CD4-positive, CD25-positive, alpha-beta regulatory T cell (primary cell): ENCODE data around the gene IGFBP6. TPM values are rescaled to one million over a fixed set of nuclear protein-coding genes. Genes with fewer than 3 reads are reported as not detected.

Experiments used
- ATAC-seq, 2 donors: fragments of 150-1000 bp; cut with Tn5 transposase; one replicate each; pipeline ENCODE4 v1.10.0; 2021; ENCODE audit warnings: low read depth in 2 of 2, moderate number of reproducible peaks in 2 of 2, moderate library complexity in 1 of 2
- DNase-seq, 3 donors: peaks; one replicate each; pipeline versions ENCODE4 v3.0.0 to v3.0.0-alpha.2; 2012 to 2022; ENCODE audit warnings: mixed read lengths in 1 of 3
- H3K27ac ChIP-seq: one replicate; pipeline ENCODE4 v1.7.0; 2013; ENCODE audit warnings: mild to moderate bottlenecking, low read length; ENCODE audit not compliant: insufficient read depth, poor library complexity, severe bottlenecking
- H3K27me3 ChIP-seq: one replicate; pipeline ENCODE4 v1.7.0; 2013; ENCODE audit warnings: low read length; ENCODE audit not compliant: control insufficient read depth, insufficient read depth
- H3K36me3 ChIP-seq: one replicate; pipeline ENCODE4 v1.7.0; 2013; ENCODE audit warnings: mild to moderate bottlenecking, low read length, moderate library complexity; ENCODE audit not compliant: control insufficient read depth, insufficient read depth
- H3K4me1 ChIP-seq: 2 replicates; pipeline ENCODE4 v1.7.0; 2013; ENCODE audit warnings: mild to moderate bottlenecking, low read length; ENCODE audit not compliant: insufficient read depth, control insufficient read depth, poor library complexity, severe bottlenecking
- H3K4me3 ChIP-seq: one replicate; pipeline ENCODE4 v1.7.0; 2013; ENCODE audit warnings: low read depth, mild to moderate bottlenecking, low read length, moderate library complexity
- H3K9me3 ChIP-seq, 2 experiments: 1 replicate in 1 of 2; 2 replicates in 1 of 2; pipeline ENCODE4 v1.7.0; 2013; ENCODE audit warnings: low read length in 2 of 2, mild to moderate bottlenecking in 1 of 2, moderate library complexity in 1 of 2; ENCODE audit not compliant: control insufficient read depth in 2 of 2
- H3K27ac Mint-ChIP-seq, 3 donors: one replicate each; pipeline ENCODE4 v1.8.0; 2020 to 2022; ENCODE audit warnings: mild to moderate bottlenecking in 3 of 3, mixed read lengths in 3 of 3, moderate library complexity in 2 of 3
- H3K27me3 Mint-ChIP-seq: one replicate; pipeline ENCODE4 v1.8.0; 2022; ENCODE audit warnings: mild to moderate bottlenecking, mixed read lengths
- H3K36me3 Mint-ChIP-seq: one replicate; pipeline ENCODE4 v1.8.0; 2020; ENCODE audit warnings: mixed read lengths
- H3K4me1 Mint-ChIP-seq, 4 donors: one replicate each; pipeline ENCODE4 v1.8.0; 2020 to 2022; ENCODE audit warnings: mixed read lengths in 4 of 4, mild to moderate bottlenecking in 1 of 4
- H3K4me3 Mint-ChIP-seq, 4 donors: one replicate each; pipeline ENCODE4 v1.8.0; 2020 to 2022; ENCODE audit warnings: mild to moderate bottlenecking in 4 of 4, mixed read lengths in 4 of 4, moderate library complexity in 3 of 4
- H3K9me3 Mint-ChIP-seq, 7 donors: one replicate each; pipeline ENCODE4 v1.8.0; 2020 to 2022; ENCODE audit warnings: mixed read lengths in 7 of 7, mild to moderate bottlenecking in 3 of 7, moderate library complexity in 2 of 7
- polyA plus RNA-seq, 4 donors: library from polyadenylated mRNA; unstranded; fragments of 300-500 nt; fragmentation: Illumina TruSeq; gene quantifications; one replicate each; pipeline ENCODE4 v1.2.3, GENCODE V29; 2021
- total RNA-seq: library from RNA; stranded (reverse); gene quantifications from one replicate; pipeline ENCODE4 v1.2.3, GENCODE V29; 2022

The IGFBP6 gene
- total and polyA plus RNA-seq, 5 donors from 2014 or later, result 0.84 TPM; not detected in 4

DNA sequence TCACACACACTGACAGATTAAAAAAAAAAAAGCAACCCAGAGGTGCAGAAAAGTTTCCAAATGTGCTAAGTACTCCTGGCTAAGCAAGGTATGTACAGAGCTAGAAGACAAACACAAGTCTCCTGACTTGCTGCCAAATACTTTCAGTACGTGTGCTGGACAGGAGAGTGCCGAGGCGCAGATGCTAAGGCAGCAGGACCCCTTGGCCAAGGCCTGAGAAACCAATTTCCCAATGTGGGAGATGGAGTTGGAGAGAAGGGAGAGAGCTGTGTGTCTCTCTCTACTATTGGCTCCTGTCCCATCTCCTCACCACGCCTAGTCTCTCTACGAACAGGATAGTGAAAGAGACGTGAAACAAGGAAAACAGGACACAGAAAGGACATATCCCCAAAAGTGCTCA is 23.6 kb upstream of the IGFBP6 start:
- H3K4me1 ChIP-seq, result peaks cover 18% of the 10 kb centered on the region
- no peaks in the 10 kb centered on the region for H3K27me3 Mint-ChIP-seq
- peaks cover 41% of the 10 kb centered on the region for H3K36me3 Mint-ChIP-seq
- H3K9me3 Mint-ChIP-seq, result no peaks in the 10 kb centered on the region
- H3K36me3 ChIP-seq, result peaks cover 74% of the 10 kb centered on the region
- H3K27me3 ChIP-seq, result no peaks in the 10 kb centered on the region
- no peak for ATAC-seq
- no peak overlapping the region for H3K4me3 Mint-ChIP-seq
- no peak overlapping the region for H3K27ac Mint-ChIP-seq
- H3K27ac ChIP-seq, result no peak overlapping the region
- no peaks in the 10 kb centered on the region for H3K9me3 ChIP-seq
- H3K4me1 Mint-ChIP-seq, result peaks cover 0 to 59% (median 40%) of the 10 kb centered on the region in 4 donors
- no peak for DNase-seq
- H3K4me3 ChIP-seq, result no peak overlapping the region

DNA sequence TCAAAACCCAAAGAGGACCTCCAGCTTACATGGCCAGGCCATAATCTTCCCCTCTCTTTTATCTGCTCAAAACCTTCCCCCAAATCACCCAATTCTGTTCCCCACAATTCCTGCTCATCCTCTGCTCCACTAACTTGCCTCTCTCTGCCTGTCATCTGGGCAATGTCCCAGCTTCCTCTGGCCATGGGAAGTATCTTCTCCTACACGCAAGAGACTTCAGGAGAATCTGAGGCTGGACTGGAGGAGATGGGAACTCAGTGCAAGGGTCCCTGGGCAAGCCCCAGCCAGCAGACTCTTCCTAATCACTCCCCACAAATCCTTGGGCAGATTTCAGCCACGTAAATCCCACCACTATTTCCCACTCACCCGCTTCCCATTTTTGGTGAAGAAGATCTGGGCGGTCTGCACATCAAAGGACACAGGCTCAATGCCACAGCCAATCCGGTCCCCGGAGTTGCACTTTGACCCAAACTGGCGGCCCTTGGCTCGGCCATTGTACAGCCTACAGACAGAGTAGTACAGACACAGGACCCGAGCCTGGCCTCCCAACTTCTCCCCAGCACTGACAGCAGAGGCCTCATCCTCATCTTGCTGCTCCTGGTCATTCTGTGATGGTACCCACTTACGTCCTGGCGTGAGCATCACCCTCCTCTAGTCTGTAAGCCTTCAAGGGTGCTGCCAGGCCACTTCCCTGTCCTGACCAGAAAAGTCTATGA is 23.0 kb upstream of the IGFBP6 start:
- peaks cover 20% of the 10 kb centered on the region for H3K4me1 ChIP-seq
- H3K9me3 ChIP-seq, result no peaks in the 10 kb centered on the region
- Mint-ChIP-seq H3K27ac (peak overlapping the region in 1 of 3 donors; percentile 95), H3K9me3 (no peaks in the 10 kb centered on the region), H3K27me3 (no peaks in the 10 kb centered on the region), H3K4me3 (no peak overlapping the region), H3K36me3 (peaks cover 41% of the 10 kb centered on the region), H3K4me1 (peaks cover 0 to 63% (median 43%) of the 10 kb centered on the region in 4 donors)
- H3K36me3 ChIP-seq, result peaks cover 71% of the 10 kb centered on the region
- DNase-seq (no peak), ATAC-seq (no peak)
- H3K4me3 ChIP-seq, result no peak overlapping the region
- no peak overlapping the region for H3K27ac ChIP-seq
- no peaks in the 10 kb centered on the region for H3K27me3 ChIP-seq

DNA sequence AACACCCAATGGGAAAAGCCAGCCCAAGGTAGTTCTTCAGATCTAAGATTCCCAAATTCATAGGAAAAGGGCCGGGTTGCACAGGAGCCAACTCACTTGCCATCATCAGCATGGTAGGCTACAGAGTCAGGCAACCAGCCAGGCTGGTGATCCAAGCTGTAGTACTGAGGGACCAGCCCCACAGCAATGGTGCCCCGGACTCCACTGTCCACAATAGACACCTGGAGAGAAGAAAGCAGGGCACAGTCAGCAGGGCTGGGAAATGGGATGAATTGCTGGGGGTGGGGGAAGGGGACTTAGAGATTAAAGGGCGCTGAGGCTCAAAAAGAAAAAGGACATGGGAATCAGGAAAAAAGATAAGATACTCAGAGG is 22.5 kb upstream of the IGFBP6 start:
- Histone ChIP-seq H3K4me3 (no peak overlapping the region), H3K9me3 (no peaks in the 10 kb centered on the region), H3K27me3 (no peaks in the 10 kb centered on the region), H3K27ac (no peak overlapping the region), H3K36me3 (peaks cover 66% of the 10 kb centered on the region), H3K4me1 (peaks cover 25% of the 10 kb centered on the region)
- peak overlapping the region in 1 of 4 donors; percentile 97 for H3K4me3 Mint-ChIP-seq
- no peak for DNase-seq
- H3K27ac Mint-ChIP-seq, result no peak overlapping the region
- peaks cover 41% of the 10 kb centered on the region for H3K36me3 Mint-ChIP-seq
- no peak for ATAC-seq
- H3K27me3 Mint-ChIP-seq, result no peaks in the 10 kb centered on the region
- H3K4me1 Mint-ChIP-seq, result peaks cover 0 to 68% (median 47%) of the 10 kb centered on the region in 4 donors
- peaks cover 0 to 2% (median 0%) of the 10 kb centered on the region in 7 donors for H3K9me3 Mint-ChIP-seq

DNA sequence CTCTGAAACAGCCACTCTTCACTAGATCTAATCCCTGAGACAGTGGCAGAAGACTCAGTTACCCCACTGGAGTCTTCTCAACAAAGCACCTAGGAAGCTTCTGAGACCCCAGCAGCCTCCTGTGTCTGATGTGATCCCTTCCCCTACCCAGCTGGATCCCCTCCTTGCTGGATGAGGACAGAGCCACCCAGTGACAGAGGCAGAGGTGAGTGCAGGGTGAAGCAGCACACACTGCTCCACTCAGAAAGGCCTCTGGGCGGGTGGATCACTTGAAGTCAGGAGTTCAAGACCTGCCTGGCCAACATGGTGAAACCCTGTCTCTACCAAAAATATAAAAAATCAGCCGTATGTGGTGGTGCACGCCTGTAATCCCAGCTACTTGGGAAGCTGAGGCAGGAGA is 21.0 kb upstream of the IGFBP6 start:
- peaks cover 5% of the 10 kb centered on the region for H3K27me3 Mint-ChIP-seq
- Histone ChIP-seq H3K27me3 (no peaks in the 10 kb centered on the region), H3K27ac (no peak overlapping the region), H3K36me3 (peaks cover 52% of the 10 kb centered on the region), H3K9me3 (no peaks in the 10 kb centered on the region), H3K4me1 (peaks cover 27% of the 10 kb centered on the region), H3K4me3 (no peak overlapping the region)
- peak overlapping the region in 2 of 3 donors; percentile 20 to 36 for H3K27ac Mint-ChIP-seq
- H3K4me3 Mint-ChIP-seq, result peak overlapping the region in 3 of 4 donors; percentile 38 to 99 (median 97)
- ATAC-seq, result no peak
- peaks cover 0 to 71% (median 48%) of the 10 kb centered on the region in 4 donors for H3K4me1 Mint-ChIP-seq
- DNase-seq, result no peak
- H3K36me3 Mint-ChIP-seq, result peaks cover 31% of the 10 kb centered on the region
- H3K9me3 Mint-ChIP-seq, result peaks cover 0 to 2% (median 0%) of the 10 kb centered on the region in 7 donors

DNA sequence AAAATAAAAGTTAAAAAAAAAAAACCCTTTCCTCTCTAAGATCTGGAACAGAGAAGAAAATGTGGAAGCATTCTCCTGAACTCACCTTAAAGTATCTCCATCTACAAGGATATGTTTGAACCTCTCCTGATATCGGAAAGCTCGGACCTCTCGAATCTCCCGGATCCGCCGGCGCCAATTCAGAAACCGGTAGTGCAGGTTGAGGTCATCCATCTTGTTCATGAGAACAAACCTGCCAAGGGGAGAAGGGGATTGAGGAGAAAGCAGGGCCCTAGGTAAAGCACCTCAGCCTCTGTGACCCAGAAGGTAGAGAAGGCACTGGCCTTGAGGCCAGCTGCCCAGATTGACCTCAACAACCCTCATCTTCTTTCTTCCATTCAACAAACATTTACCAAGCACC is 20.4 kb upstream of the IGFBP6 start:
- Histone ChIP-seq H3K27me3 (no peaks in the 10 kb centered on the region), H3K9me3 (no peaks in the 10 kb centered on the region), H3K4me1 (peaks cover 27% of the 10 kb centered on the region), H3K36me3 (peaks cover 48% of the 10 kb centered on the region), H3K27ac (no peak overlapping the region), H3K4me3 (no peak overlapping the region)
- DNase-seq, result no peak
- H3K4me3 Mint-ChIP-seq, result peak overlapping the region; percentile 94 to 99 (median 97)
- H3K4me1 Mint-ChIP-seq, result peaks cover 0 to 70% (median 47%) of the 10 kb centered on the region in 4 donors
- peaks cover 27% of the 10 kb centered on the region for H3K36me3 Mint-ChIP-seq
- peaks cover 10% of the 10 kb centered on the region for H3K27me3 Mint-ChIP-seq
- ATAC-seq, result no peak
- peak overlapping the region in 1 of 3 donors; percentile 72 for H3K27ac Mint-ChIP-seq
- peaks cover 0 to 2% (median 0%) of the 10 kb centered on the region in 7 donors for H3K9me3 Mint-ChIP-seq

DNA sequence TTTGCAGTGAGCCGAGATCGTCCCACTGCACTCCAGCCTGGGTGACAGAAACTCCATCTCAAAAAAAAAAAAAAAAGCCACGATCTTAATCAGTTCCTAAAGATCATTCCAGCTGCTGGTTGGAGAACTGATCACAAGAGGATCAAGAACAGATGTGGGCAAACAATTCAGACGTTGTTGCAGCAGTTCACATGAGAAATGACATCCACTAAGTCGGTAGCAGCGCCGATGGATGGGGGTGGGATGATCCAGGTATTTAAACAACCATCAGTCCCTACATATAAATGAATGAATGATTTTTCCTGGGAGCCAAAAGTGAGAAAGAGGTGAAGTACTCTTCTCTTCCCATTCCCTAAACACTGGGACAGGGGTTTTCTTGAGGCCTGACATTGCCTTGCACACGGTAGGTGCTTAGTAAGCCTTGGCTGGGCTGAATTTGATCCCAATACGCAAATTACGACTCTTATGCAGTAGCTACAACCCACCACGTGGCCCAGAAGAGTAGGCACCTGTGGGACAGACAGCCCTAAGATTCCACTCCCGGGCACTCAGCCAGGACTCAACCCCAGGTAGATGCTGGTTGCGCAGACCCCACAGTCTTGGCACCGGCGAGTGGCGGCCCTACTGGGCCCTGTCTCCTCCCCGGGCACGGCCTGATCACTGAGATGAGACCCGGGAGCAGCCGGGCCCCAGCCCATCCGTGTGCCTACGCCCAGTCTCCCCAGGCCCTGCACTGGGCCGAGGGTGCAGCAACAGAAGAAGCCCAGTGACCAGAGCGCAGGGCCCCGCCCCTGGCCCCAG is 18.8 kb upstream of the IGFBP6 start:
- DNase-seq, result peak in 1 of 3 donors; percentile 65
- H3K4me3 ChIP-seq, result peak overlapping the region; percentile 93
- peaks cover 10% of the 10 kb centered on the region for H3K27me3 Mint-ChIP-seq
- H3K27ac Mint-ChIP-seq, result peak overlapping the region; percentile 95 to 98 (median 97)
- peaks cover 23% of the 10 kb centered on the region for H3K36me3 Mint-ChIP-seq
- peaks cover 27% of the 10 kb centered on the region for H3K4me1 ChIP-seq
- H3K4me3 Mint-ChIP-seq, result peak overlapping the region; percentile 94 to 99 (median 97)
- no peaks in the 10 kb centered on the region for H3K27me3 ChIP-seq
- peaks cover 0 to 2% (median 0%) of the 10 kb centered on the region in 7 donors for H3K9me3 Mint-ChIP-seq
- peaks cover 0 to 63% (median 42%) of the 10 kb centered on the region in 4 donors for H3K4me1 Mint-ChIP-seq
- H3K27ac ChIP-seq, result peak overlapping the region; percentile 85
- peaks cover 36% of the 10 kb centered on the region for H3K36me3 ChIP-seq
- H3K9me3 ChIP-seq, result no peaks in the 10 kb centered on the region
- ATAC-seq, result peak; percentile 11 to 23

DNA sequence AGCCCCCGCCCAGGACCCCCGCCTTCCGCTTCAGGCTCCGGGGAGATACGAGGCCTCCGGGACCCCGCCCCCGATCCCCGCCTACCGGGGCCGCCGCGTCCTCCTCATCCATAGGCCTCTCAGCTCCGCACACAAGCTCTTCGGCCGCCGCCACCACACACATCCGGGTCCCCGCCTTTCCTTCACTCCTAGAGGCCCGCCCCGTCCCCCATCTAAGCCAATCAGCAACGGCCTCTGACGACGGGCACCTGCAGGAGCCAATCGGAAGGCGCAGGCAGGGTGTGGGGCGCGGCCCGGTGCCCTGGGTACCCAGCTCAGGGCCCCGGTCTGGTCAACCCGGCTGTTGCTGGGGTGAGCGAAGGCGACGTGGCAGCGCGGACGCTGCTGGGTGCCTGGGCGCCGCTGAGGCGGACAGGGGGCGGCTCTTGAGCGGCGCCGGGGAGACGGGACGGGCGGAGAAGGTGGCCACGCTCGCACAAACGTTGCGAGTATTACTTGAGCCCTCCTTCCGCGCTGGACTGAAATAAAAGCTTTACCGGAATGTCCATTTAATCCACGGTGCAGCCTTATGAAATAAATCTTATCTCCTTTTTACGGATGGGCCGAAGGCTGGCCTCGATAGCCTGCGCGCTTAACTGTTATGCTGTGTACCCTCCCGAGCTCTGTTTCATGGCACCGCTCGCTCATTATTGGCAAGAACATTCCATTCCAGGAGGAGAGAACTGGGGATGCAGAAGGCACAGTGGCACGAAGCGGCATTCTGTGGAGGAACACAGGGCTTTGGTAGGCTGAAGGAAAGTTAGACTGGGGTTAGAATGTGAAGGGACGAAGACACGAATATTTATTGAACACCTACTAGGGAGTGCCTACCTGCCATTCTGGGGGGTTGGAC is 18.0 kb upstream of the IGFBP6 start, which contains the start of gene SPRYD3:
Gene SPRYD3 (minus strand): TSS at position 165 of the 892 bp plus-strand sequence. CDS start 57 bp downstream, at position 108.
- H3K36me3 Mint-ChIP-seq, result peaks cover 16% of the 10 kb centered on the region
- peak within 1 kb of the TSS; percentile 95 to 98 (median 97) for H3K27ac Mint-ChIP-seq
- Histone ChIP-seq H3K27ac (peak within 1 kb of the TSS; percentile 85), H3K4me1 (peaks cover 27% of the 10 kb centered on the region), H3K27me3 (no peaks in the 10 kb centered on the region), H3K36me3 (peaks cover 27% of the 10 kb centered on the region), H3K4me3 (peak within 1 kb of the TSS; percentile 93), H3K9me3 (no peaks in the 10 kb centered on the region)
- H3K4me3 Mint-ChIP-seq, result peak within 1 kb of the TSS; percentile 94 to 99 (median 97)
- DNase-seq (peak; percentile 97 to 98 (median 97)), ATAC-seq (peak; percentile 97 to 99)
- H3K27me3 Mint-ChIP-seq, result peaks cover 10% of the 10 kb centered on the region
- H3K4me1 Mint-ChIP-seq, result peaks cover 0 to 56% (median 39%) of the 10 kb centered on the region in 4 donors
- H3K9me3 Mint-ChIP-seq, result peaks cover 0 to 2% (median 0%) of the 10 kb centered on the region in 7 donors
